ENCODE measurements around the gene TMEM53.

- TF ChIP-seq CTCF (IDR thresholded peaks at IDR 0.05) (no peak), EP300 (IDR thresholded peaks at IDR 0.05) (no peak), POLR2A (IDR thresholded peaks at IDR 0.05) (no peak)
Measured at GRCh38 chr1:44679468-44679867, 5.2 kb upstream of the TMEM53 start.
